ENCODE measurements around the gene ATG4C. TPM values are rescaled to one million over a fixed set of nuclear protein-coding genes. Genes with fewer than 3 reads are reported as not detected.

ATG4C gene
- total and polyA plus RNA-seq, 2 of the 4 experiments (the other 2 are of a cell fraction) = 4.7 to 7.2 TPM

GRCh38 chr1:62876535-62876934 lies 92.6 kb downstream of the ATG4C start:
- Histone ChIP-seq H3K14ac (replicated peaks; ENCODE audit: low read depth, low read length) (no peak overlapping the region), H4K8ac (ENCODE audit: low read depth in 2 of 2, low read length in 2 of 2) (no peak overlapping the region), H3K36me3 (ENCODE audit: control insufficient read depth, insufficient read depth, low read length) (no peaks in the 10 kb centered on the region), H2AK5ac (ENCODE audit: low read depth, low read length) (no peak overlapping the region), H3K27me3 (ENCODE audit: control insufficient read depth, insufficient read depth, low read length) (peaks cover 5% of the 10 kb centered on the region; the same call in 1 of the 2 replicates), H3K4me2 (ENCODE audit: low read depth, low read length) (no peak overlapping the region), H3K9me3 (ENCODE audit: control insufficient read depth, insufficient read depth, low read length) (peaks cover 4% of the 10 kb centered on the region), H3K23ac (ENCODE audit: low read depth, low read length) (no peak overlapping the region), H3K4me1 (ENCODE audit: control insufficient read depth, insufficient read depth, low read length) (peaks cover 2% of the 10 kb centered on the region; the same call in 1 of the 2 replicates), H3K79me1 (ENCODE audit: low read depth in 1 of 2, low read length in 2 of 2) (no peaks in the 10 kb centered on the region), H4K5ac (ENCODE audit: low read depth, low read length) (no peak overlapping the region), H3K9me1 (ENCODE audit: insufficient read depth, low read length) (no peaks in the 10 kb centered on the region), H2BK5ac (ENCODE audit: low read depth, low read length, poor library complexity, severe bottlenecking) (no peak overlapping the region), H4K20me1 (ENCODE audit: insufficient read depth, low read length) (no peaks in the 10 kb centered on the region), H2BK20ac (ENCODE audit: low read depth, low read length) (no peak overlapping the region), H2AK9ac (replicated peaks; ENCODE audit: low read depth, low read length, poor library complexity) (no peak overlapping the region), H3K4me3 (ENCODE audit: insufficient read depth, low read depth, low read length) (no peak overlapping the region), H3K9ac (ENCODE audit: low read depth, low read length) (no peak overlapping the region), H3K56ac (ENCODE audit: extremely low read depth, insufficient read depth, low read length) (no peak overlapping the region), H2BK120ac (ENCODE audit: low read depth, low read length) (no peak overlapping the region), H2BK15ac (ENCODE audit: low read depth, low read length) (no peak overlapping the region), H2AFZ (replicated peaks; ENCODE audit: low read length, poor library complexity) (no peak overlapping the region), H3K27ac (ENCODE audit: insufficient read depth, low read length) (no peak overlapping the region), H4K91ac (ENCODE audit: insufficient read depth, low read depth, low read length) (no peak overlapping the region), H3K18ac (ENCODE audit: low read depth, low read length) (no peak overlapping the region), H3K4ac (ENCODE audit: low read depth, low read length) (no peak overlapping the region)
- dilution Hi-C loops (cut with HindIII; ENCODE audit: low sequenced_read_pairs, unreplicated experiment) (no loop called here), in situ Hi-C loops (cut with MboI; ENCODE audit: low sequenced_read_pairs) (no loop called here), intact Hi-C loops (cut with micrococcal nuclease) (no loop called here)
- ATAC-seq (ENCODE audit: low read depth) = no peak
- no TSS peak for BruUV-seq (replicated peaks)
- CTCF ChIA-PET = interaction anchor here (1.1 to 1.3 kb wide), 2 partner anchors 10 to 30 kb away, joined by 3 to 4 read pairs; no protein-coding TSS in a partner anchor
- no CpG with 5 or more reads among the region's 3 CpGs for WGBS, 2 experiments (ENCODE audit: extremely low coverage in 2 of 2, insufficient read length in 1 of 2)
- no peak for TF ChIP-seq MXI1 (IDR thresholded peaks at IDR 0.05; ENCODE audit: borderline replicate concordance, low read depth, low read length)
- TF ChIP-seq POLR2A (IDR thresholded peaks at IDR 0.05; ENCODE audit: low read depth, low read length) = no peak
- POLR2A ChIA-PET (ENCODE audit: unreplicated experiment) = no interaction called here
- no peak for DNase-seq

Data from IMR-90 (cell line).